Activated effector memory CD4-positive, alpha-beta T cell treated with Interleukin-2 at 50 U/mL for 16 hours (primary cell): ENCODE measurements around the gene TOX3.

Experiments
- DNase-seq: peaks from one replicate; pipeline ENCODE4 v3.0.0-alpha.2; 2020

The TOX3 gene

GRCh38 chr16:52547004-52547833, at the start of gene TOX3:
TSS of gene TOX3 (minus strand) at chr16:52547143. CDS start at chr16:52546723, 420 bp downstream.
- DNase-seq = no peak

- no peak for DNase-seq
Measured at GRCh38 chr16:52592778-52593177, 45.8 kb upstream of the TOX3 start.

- DNase-seq = no peak
Measured at GRCh38 chr16:52591934-52592592, 45.1 kb upstream of the TOX3 start.

- DNase-seq = no peak
Measured at GRCh38 chr16:52591471-52591870, 44.5 kb upstream of the TOX3 start.

GRCh38 chr16:52586159-52586558, 39.2 kb upstream of the TOX3 start:
- no peak for DNase-seq

- no peak for DNase-seq
Measured at GRCh38 chr16:52584354-52585320, 37.7 kb upstream of the TOX3 start.

GRCh38 chr16:52581530-52581929, 34.6 kb upstream of the TOX3 start:
- no peak for DNase-seq

GRCh38 chr16:52580488-52580887, 33.5 kb upstream of the TOX3 start:
- DNase-seq = no peak

- DNase-seq = no peak
Measured at GRCh38 chr16:52578829-52579498, 32.0 kb upstream of the TOX3 start.

- no peak for DNase-seq
Measured at GRCh38 chr16:52578007-52578828, 31.3 kb upstream of the TOX3 start.

- no peak for DNase-seq
Measured at GRCh38 chr16:52577130-52577706, 30.3 kb upstream of the TOX3 start.

- DNase-seq = no peak
Measured at GRCh38 chr16:52573365-52574299, 26.7 kb upstream of the TOX3 start.

- no peak for DNase-seq
Measured at GRCh38 chr16:52572656-52573055, 25.7 kb upstream of the TOX3 start.

- DNase-seq = no peak
Measured at GRCh38 chr16:52570495-52571091, 23.6 kb upstream of the TOX3 start.

- no peak for DNase-seq
Measured at GRCh38 chr16:52569701-52570100, 22.8 kb upstream of the TOX3 start.

- DNase-seq = no peak
Measured at GRCh38 chr16:52568983-52569690, 22.2 kb upstream of the TOX3 start.

GRCh38 chr16:52568495-52568894, 21.6 kb upstream of the TOX3 start:
- no peak for DNase-seq

- no peak for DNase-seq
Measured at GRCh38 chr16:52567193-52567592, 20.2 kb upstream of the TOX3 start.
